PC-3 (cell line): ENCODE results near the gene TMBIM1. TPM values are rescaled to one million over a fixed set of nuclear protein-coding genes. Genes with fewer than 3 reads are reported as not detected.

Experiments
- ATAC-seq: fragments of 200-7000 bp; cut with Tn5 transposase; 2 replicates; pipeline ENCODE4 v1.9.1; 2020; ENCODE audit warnings: mild to moderate bottlenecking, moderate library complexity
- BruUV-seq: library from RNA; stranded (reverse); fragments of 400-500 nt; replicated peaks from 2 replicates; lab custom pipeline; 2021; lab: Mats Ljungman, UMichigan
- CTCF ChIA-PET: fragments of 300-600 bp; sonication (Branson Sonifier 250); formaldehyde crosslinking; loops from one replicate; lab custom pipeline; 2022; ENCODE audit warnings: antibody characterized with exemption; lab: Charles Lee
- POLR2A ChIA-PET: fragments of 300-600 bp; sonication (Branson Sonifier 250); formaldehyde crosslinking; loops from one replicate; lab custom pipeline; 2022; ENCODE audit warnings: antibody characterized with exemption; ENCODE audit not compliant: unreplicated experiment; lab: Charles Lee
- DNase-seq: peaks from one replicate; pipeline ENCODE4 v3.0.0-alpha.2; 2015
- H2AFZ ChIP-seq: fragments of 300-600 bp; sonication (generic); 2 replicates; pipeline ENCODE4 v1.6.0; 2016; ENCODE audit warnings: antibody characterized with exemption, low read length
- H3F3A ChIP-seq: fragments of 300-600 bp; sonication (generic); one replicate; pipeline ENCODE4 v1.6.0; 2017; ENCODE audit warnings: antibody characterized with exemption, low read length, control low read depth, mild to moderate bottlenecking; ENCODE audit not compliant: unreplicated experiment
- H3K27ac ChIP-seq: fragments of 300-600 bp; sonication (generic); 2 replicates; pipeline ENCODE4 v1.5.1; 2016; ENCODE audit warnings: mild to moderate bottlenecking, low read length
- H3K27me3 ChIP-seq: fragments of 300-600 bp; sonication (generic); 2 replicates; pipeline ENCODE4 v1.6.1; 2016; ENCODE audit warnings: low read length, mixed read lengths
- H3K36me3 ChIP-seq: fragments of 300-600 bp; sonication (generic); 2 replicates; pipeline ENCODE4 v1.6.1; 2016; ENCODE audit warnings: low read depth, mixed run types, low read length, mixed read lengths
- H3K4me1 ChIP-seq: fragments of 300-600 bp; sonication (generic); 2 replicates; pipeline ENCODE4 v1.5.1; 2016; ENCODE audit warnings: low read length; ENCODE audit not compliant: insufficient read depth
- H3K4me2 ChIP-seq: fragments of 300-600 bp; sonication (generic); 2 replicates; pipeline ENCODE4 v1.6.0; 2016; ENCODE audit warnings: low read length
- H3K4me3 ChIP-seq: fragments of 300-600 bp; sonication (generic); 2 replicates; pipeline ENCODE4 v1.5.1; 2016; ENCODE audit warnings: mild to moderate bottlenecking, low read length, mixed read lengths
- H3K79me2 ChIP-seq: fragments of 300-600 bp; sonication (generic); 2 replicates; pipeline ENCODE4 v1.6.1; 2017; ENCODE audit warnings: low read length, mixed read lengths
- H3K9ac ChIP-seq: fragments of 300-600 bp; sonication (generic); 2 replicates; pipeline ENCODE4 v1.6.0; 2016; ENCODE audit warnings: mild to moderate bottlenecking, low read length
- H3K9me2 ChIP-seq: fragments of 300-600 bp; sonication (generic); replicated peaks from 2 replicates; pipeline ENCODE4 v1.6.1; 2016; ENCODE audit warnings: mixed run types, low read length, mixed read lengths
- H3K9me3 ChIP-seq: fragments of 300-600 bp; sonication (generic); 2 replicates; pipeline ENCODE4 v1.6.1; 2016; ENCODE audit warnings: low read length, mixed read lengths
- H4K20me1 ChIP-seq: fragments of 300-600 bp; sonication (generic); 2 replicates; pipeline ENCODE4 v1.6.1; 2016; ENCODE audit warnings: low read length, mixed read lengths
- CTCF ChIP-seq: fragments of 300-600 bp; sonication (generic); conservative IDR thresholded peaks from 2 replicates; pipeline ENCODE4 v1.5.1; 2017; ENCODE audit warnings: antibody characterized with exemption, low read depth, mild to moderate bottlenecking, low read length
- EZH2 ChIP-seq: fragments of 300-600 bp; sonication (generic); IDR thresholded peaks from one replicate; pipeline ENCODE4 v1.6.1; 2017; ENCODE audit warnings: antibody characterized with exemption, mild to moderate bottlenecking, low read length; ENCODE audit not compliant: unreplicated experiment
- EZH2phosphoT487 ChIP-seq: fragments of 300-600 bp; sonication (generic); IDR thresholded peaks from 2 replicates; pipeline ENCODE4 v1.6.1; 2018; ENCODE audit warnings: mild to moderate bottlenecking, antibody characterized with exemption, low read length, borderline replicate concordance
- intact Hi-C: fragments of 100-400 bp; cut with micrococcal nuclease; formaldehyde crosslinking; loops from 2 replicates; pipeline ENCODE4 v1.9.0; 2023
- total RNA-seq: library from RNA; depleted of rRNA; stranded (reverse); fragments of >200 nt; gene quantifications from 2 replicates; pipeline ENCODE4 v1.2.3, GENCODE V29; 2014

The TMBIM1 gene
- total RNA-seq, 1 experiment from 2014 or later, result 45.0 TPM

GRCh38 chr2:218306184-218306920 lies 14.0 kb upstream of the TMBIM1 start:
- TF ChIP-seq EZH2, result no peak
- no peak for TF ChIP-seq CTCF
- no peak for TF ChIP-seq EZH2phosphoT487
- ChIA-PET CTCF (no interaction called here), POLR2A (no interaction called here)
- no peaks in the 10 kb centered on the region for H3K36me3 ChIP-seq
- no peaks in the 10 kb centered on the region for H3K9me3 ChIP-seq
- no peak overlapping the region for H3K27ac ChIP-seq
- no peaks in the 10 kb centered on the region for H3F3A ChIP-seq
- H4K20me1 ChIP-seq, result no peaks in the 10 kb centered on the region
- no peak overlapping the region for H2AFZ ChIP-seq
- no peak overlapping the region for H3K4me2 ChIP-seq
- H3K4me1 ChIP-seq, result no peaks in the 10 kb centered on the region
- intact Hi-C loops, result no loop called here
- H3K79me2 ChIP-seq, result no peaks in the 10 kb centered on the region
- no peaks in the 10 kb centered on the region for H3K9me2 ChIP-seq
- no peak overlapping the region for H3K9ac ChIP-seq
- ATAC-seq (no peak), DNase-seq (no peak)
- no TSS peak for BruUV-seq
- H3K27me3 ChIP-seq, result no peaks in the 10 kb centered on the region
- H3K4me3 ChIP-seq, result no peak overlapping the region

- Histone ChIP-seq H3K9me2 (no peaks in the 10 kb centered on the region), H3K4me2 (no peak overlapping the region), H3K9me3 (no peaks in the 10 kb centered on the region), H3K4me1 (no peaks in the 10 kb centered on the region), H3F3A (no peaks in the 10 kb centered on the region), H3K36me3 (no peaks in the 10 kb centered on the region), H3K9ac (no peak overlapping the region), H3K79me2 (no peaks in the 10 kb centered on the region), H3K27ac (no peak overlapping the region), H3K4me3 (no peak overlapping the region), H4K20me1 (no peaks in the 10 kb centered on the region), H3K27me3 (no peaks in the 10 kb centered on the region), H2AFZ (no peak overlapping the region)
- ATAC-seq (no peak), DNase-seq (no peak)
- no TSS peak for BruUV-seq
- intact Hi-C loops, result no loop called here
- TF ChIP-seq EZH2, result no peak
- no peak for TF ChIP-seq CTCF
- no peak for TF ChIP-seq EZH2phosphoT487
- ChIA-PET POLR2A (no interaction called here), CTCF (no interaction called here)
These were observed 13.1 kb upstream of the TMBIM1 start for GRCh38 chr2:218305383-218305782.

- Histone ChIP-seq H3K9me2 (no peaks in the 10 kb centered on the region), H2AFZ (no peak overlapping the region), H3K79me2 (no peaks in the 10 kb centered on the region), H3K27ac (no peak overlapping the region), H3K4me2 (no peak overlapping the region), H3K4me3 (no peak overlapping the region), H3F3A (no peaks in the 10 kb centered on the region), H3K4me1 (no peaks in the 10 kb centered on the region), H3K36me3 (no peaks in the 10 kb centered on the region), H3K9ac (no peak overlapping the region), H3K27me3 (no peaks in the 10 kb centered on the region), H3K9me3 (no peaks in the 10 kb centered on the region), H4K20me1 (no peaks in the 10 kb centered on the region)
- ATAC-seq (peak; percentile 94), DNase-seq (peak; percentile 96)
- TF ChIP-seq CTCF (peak; percentile 93), EZH2phosphoT487 (no peak), EZH2 (no peak)
- CTCF ChIA-PET, result interaction anchor here (0.6 kb wide), 1 partner anchor 116 kb away, joined by 3 read pairs; no protein-coding TSS in a partner anchor
- no TSS peak for BruUV-seq
- POLR2A ChIA-PET, result no interaction called here
- intact Hi-C loops, result loop anchor here (1.0 to 2.0 kb wide), 4 partner anchors 28 to 165 kb away; partner anchors contain the start of gene CATIP
These were observed 9.0 kb upstream of the TMBIM1 start for GRCh38 chr2:218301176-218301819.
